ENCODE measurements around the gene EHF.

DNA sequence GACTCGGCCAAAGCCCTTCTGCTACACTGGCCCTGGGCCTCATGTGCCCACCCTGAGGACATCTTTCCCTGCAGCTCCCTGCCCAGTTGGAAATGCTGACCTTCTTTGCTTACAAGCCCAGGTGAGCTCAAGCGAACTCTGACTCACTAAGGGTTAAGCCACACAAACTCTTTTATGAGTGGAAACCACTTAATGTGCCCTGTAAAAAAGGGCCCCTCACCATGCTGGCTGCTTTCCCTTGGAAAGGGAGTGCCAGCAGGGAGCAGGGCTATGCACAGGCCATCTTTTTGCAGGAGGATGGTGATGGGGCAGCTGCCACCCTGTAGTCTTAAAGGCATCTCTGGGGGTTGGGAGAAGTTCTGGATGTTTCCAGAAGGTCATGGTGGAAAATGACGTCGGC, 18.7 kb downstream of the EHF start:
- TF ChIP-seq CTCF (IDR thresholded peaks at IDR 0.05; ENCODE audit: control extremely low read depth in 1 of 3, insufficient read depth in 1 of 3, low read depth in 1 of 3, low read length in 3 of 3) (no peak), EP300 (IDR thresholded peaks at IDR 0.05; ENCODE audit: borderline replicate concordance in 1 of 2, low read depth in 2 of 2, low read length in 2 of 2) (no peak), TBP (IDR thresholded peaks at IDR 0.05; ENCODE audit: low read depth, low read length) (no peak), JUN (IDR thresholded peaks at IDR 0.05; ENCODE audit: low read depth, low read length) (no peak), POLR2A (IDR thresholded peaks at IDR 0.05; ENCODE audit: control extremely low read depth in 1 of 2, low read depth in 2 of 2, low read length in 2 of 2) (no peak), E2F6 (IDR thresholded peaks at IDR 0.05) (no peak), ATF3 (IDR thresholded peaks at IDR 0.05; ENCODE audit: insufficient read depth, low read depth, low read length) (no peak), CEBPB (IDR thresholded peaks at IDR 0.05; ENCODE audit: low read depth, low read length) (no peak), EZH2 (IDR thresholded peaks at IDR 0.05; ENCODE audit: low read depth, low read length, severe bottlenecking) (no peak), POLR2AphosphoS5 (IDR thresholded peaks at IDR 0.05; ENCODE audit: low read depth, low read length) (no peak)
